OCI-LY1 (cell line): ENCODE results near the gene MED13L.

Source experiments
- CTCF ChIP-seq: fragments of 200-600 bp; sonication (generic), shearing (Covaris generic); IDR thresholded peaks from 2 replicates; pipeline ENCODE4 v1.5.1; 2017; ENCODE audit warnings: mild to moderate bottlenecking, antibody characterized with exemption, low read length, moderate library complexity, mixed read lengths
- EZH2 ChIP-seq: fragments of 200-600 bp; sonication (generic), shearing (Covaris generic); IDR thresholded peaks from 2 replicates; pipeline ENCODE4 v1.8.0; 2017; ENCODE audit warnings: borderline replicate concordance, mixed run types, mild to moderate bottlenecking, antibody characterized with exemption, low read length, moderate library complexity, mixed read lengths

DNA sequence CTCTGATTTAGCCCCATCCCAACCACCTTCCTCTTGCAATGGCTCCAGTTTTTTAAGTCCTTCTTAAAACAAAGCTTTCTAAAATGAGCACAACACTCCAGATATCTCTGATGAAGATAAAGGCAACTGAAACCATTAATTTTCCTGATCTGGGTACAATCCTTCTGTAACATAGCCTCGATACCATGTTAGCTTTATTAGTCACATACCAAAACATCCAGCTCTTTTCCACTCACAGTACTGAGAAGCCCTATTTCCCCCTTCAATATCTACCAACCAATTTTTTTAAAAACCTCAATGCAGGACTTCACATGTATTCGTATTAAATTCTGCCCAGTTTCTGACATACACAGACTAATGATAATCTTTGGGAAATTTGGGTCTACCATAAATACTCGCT lies 105.9 kb downstream of the MED13L start:
- TF ChIP-seq CTCF (no peak), EZH2 (no peak)
